G401.6 (cell line): ENCODE data around the gene TMEM270.
"Not testable (repeated sequence)": the region's sequence is repeated elsewhere in the genome, so short reads cannot be mapped to it uniquely, and the experiment has no call there.

Experiments used
- FAIRE-seq: peaks from 2 replicates; lab custom pipeline; 2012; peaks lifted over from hg19 to GRCh38; lab: Jason Lieb, UNC

The TMEM270 gene

GRCh38 chr7:73864981-73865711 lies 4.2 kb downstream of the TMEM270 start:
- FAIRE-seq: no peak

GRCh38 chr7:73865738-73866445 lies 4.9 kb downstream of the TMEM270 start:
- FAIRE-seq: peak; percentile 17

- FAIRE-seq: no peak
These were observed 5.4 kb downstream of the TMEM270 start for GRCh38 chr7:73866446-73866767.

- FAIRE-seq: no peak
These were observed 8.2 kb downstream of the TMEM270 start for GRCh38 chr7:73869011-73869798.

GRCh38 chr7:73870041-73870492 lies 9.1 kb downstream of the TMEM270 start:
- FAIRE-seq: no peak

GRCh38 chr7:73871163-73872011 lies 10.4 kb downstream of the TMEM270 start:
- no peak for FAIRE-seq

GRCh38 chr7:73872056-73872908 lies 11.3 kb downstream of the TMEM270 start:
- FAIRE-seq: no peak

- no peak for FAIRE-seq
These were observed 15.4 kb downstream of the TMEM270 start for GRCh38 chr7:73876361-73876760.

- no peak for FAIRE-seq
These were observed 16.0 kb downstream of the TMEM270 start for GRCh38 chr7:73876973-73877372.

- no peak for FAIRE-seq
These were observed 19.2 kb downstream of the TMEM270 start for GRCh38 chr7:73879977-73880681.

- no peak for FAIRE-seq
These were observed 19.9 kb downstream of the TMEM270 start for GRCh38 chr7:73880755-73881328.

GRCh38 chr7:73881352-73882046 lies 20.5 kb downstream of the TMEM270 start:
- FAIRE-seq: no peak

- no peak for FAIRE-seq
These were observed 21.1 kb downstream of the TMEM270 start for GRCh38 chr7:73882047-73882402.

GRCh38 chr7:73884867-73885422 lies 24.0 kb downstream of the TMEM270 start:
- not testable (repeated sequence) for FAIRE-seq

- no peak for FAIRE-seq
These were observed 24.5 kb downstream of the TMEM270 start for GRCh38 chr7:73885433-73885974.

- no peak for FAIRE-seq
These were observed 25.2 kb downstream of the TMEM270 start for GRCh38 chr7:73885975-73886798.

- FAIRE-seq: no peak
These were observed 26.8 kb downstream of the TMEM270 start for GRCh38 chr7:73887762-73888161.

- no peak for FAIRE-seq
These were observed 28.0 kb downstream of the TMEM270 start for GRCh38 chr7:73888959-73889358.
